Measurements from ENCODE around the gene ERP44.

DNA sequence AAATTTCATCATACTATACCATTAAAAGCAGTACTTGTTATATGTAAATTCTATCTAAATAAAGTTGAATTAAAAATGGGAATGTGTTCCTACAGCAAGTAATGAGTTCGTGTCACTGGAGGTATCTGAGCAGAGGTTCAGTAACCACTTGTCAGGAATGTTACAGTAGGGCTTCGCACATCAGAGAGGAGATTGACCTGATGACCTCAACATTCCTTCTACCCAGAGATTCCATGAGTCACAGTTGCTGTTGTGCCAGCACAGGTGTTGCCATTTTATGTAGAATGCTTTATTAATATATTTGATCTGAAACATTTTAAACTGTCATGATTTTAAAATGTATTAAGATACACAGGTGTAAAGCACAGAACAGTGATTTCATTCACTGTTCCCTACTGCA, 132.1 kb downstream of the ERP44 start:
- TF ChIP-seq, protein P1, sequence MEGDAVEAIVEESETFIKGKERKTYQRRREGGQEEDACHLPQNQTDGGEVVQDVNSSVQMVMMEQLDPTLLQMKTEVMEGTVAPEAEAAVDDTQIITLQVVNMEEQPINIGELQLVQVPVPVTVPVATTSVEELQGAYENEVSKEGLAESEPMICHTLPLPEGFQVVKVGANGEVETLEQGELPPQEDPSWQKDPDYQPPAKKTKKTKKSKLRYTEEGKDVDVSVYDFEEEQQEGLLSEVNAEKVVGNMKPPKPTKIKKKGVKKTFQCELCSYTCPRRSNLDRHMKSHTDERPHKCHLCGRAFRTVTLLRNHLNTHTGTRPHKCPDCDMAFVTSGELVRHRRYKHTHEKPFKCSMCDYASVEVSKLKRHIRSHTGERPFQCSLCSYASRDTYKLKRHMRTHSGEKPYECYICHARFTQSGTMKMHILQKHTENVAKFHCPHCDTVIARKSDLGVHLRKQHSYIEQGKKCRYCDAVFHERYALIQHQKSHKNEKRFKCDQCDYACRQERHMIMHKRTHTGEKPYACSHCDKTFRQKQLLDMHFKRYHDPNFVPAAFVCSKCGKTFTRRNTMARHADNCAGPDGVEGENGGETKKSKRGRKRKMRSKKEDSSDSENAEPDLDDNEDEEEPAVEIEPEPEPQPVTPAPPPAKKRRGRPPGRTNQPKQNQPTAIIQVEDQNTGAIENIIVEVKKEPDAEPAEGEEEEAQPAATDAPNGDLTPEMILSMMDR (IDR thresholded peaks at IDR 0.05), result no peak
- TF ChIP-seq POLR2A (IDR thresholded peaks at IDR 0.05), result no peak

Data from right lobe of liver (tissue), 4 donors.